ENCODE results near the gene PLD6.

The PLD6 gene

DNA sequence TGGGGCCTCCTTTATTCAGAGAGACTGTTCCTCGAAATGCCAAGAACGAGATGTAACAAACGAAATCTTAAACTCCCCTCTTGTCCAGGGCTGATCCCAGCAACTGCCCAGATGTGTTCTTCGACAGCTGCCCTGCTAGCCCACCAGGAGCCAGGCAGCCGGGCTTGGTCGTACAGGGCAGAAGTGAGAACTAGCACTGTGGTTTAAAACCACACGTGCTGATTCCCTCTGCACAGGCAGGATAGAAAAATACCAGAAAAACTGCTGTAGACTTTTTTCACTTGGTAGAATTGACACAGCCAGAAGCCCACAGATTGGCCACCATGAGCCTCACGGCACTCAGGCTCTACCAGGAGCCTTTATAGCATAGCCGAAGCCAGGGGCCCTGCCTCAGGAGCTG, 33.1 kb downstream of the PLD6 start:
- no peak overlapping the region for H3K4me3 ChIP-seq (ENCODE audit: control insufficient read depth, low read depth, low read length)
- DNase-seq (ENCODE audit: low read depth) = no peak
- TF ChIP-seq, protein P1, sequence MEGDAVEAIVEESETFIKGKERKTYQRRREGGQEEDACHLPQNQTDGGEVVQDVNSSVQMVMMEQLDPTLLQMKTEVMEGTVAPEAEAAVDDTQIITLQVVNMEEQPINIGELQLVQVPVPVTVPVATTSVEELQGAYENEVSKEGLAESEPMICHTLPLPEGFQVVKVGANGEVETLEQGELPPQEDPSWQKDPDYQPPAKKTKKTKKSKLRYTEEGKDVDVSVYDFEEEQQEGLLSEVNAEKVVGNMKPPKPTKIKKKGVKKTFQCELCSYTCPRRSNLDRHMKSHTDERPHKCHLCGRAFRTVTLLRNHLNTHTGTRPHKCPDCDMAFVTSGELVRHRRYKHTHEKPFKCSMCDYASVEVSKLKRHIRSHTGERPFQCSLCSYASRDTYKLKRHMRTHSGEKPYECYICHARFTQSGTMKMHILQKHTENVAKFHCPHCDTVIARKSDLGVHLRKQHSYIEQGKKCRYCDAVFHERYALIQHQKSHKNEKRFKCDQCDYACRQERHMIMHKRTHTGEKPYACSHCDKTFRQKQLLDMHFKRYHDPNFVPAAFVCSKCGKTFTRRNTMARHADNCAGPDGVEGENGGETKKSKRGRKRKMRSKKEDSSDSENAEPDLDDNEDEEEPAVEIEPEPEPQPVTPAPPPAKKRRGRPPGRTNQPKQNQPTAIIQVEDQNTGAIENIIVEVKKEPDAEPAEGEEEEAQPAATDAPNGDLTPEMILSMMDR (IDR thresholded peaks at IDR 0.05; ENCODE audit: control insufficient read depth, insufficient read depth, low read depth, low read length, missing control alignments) = no peak

DNA sequence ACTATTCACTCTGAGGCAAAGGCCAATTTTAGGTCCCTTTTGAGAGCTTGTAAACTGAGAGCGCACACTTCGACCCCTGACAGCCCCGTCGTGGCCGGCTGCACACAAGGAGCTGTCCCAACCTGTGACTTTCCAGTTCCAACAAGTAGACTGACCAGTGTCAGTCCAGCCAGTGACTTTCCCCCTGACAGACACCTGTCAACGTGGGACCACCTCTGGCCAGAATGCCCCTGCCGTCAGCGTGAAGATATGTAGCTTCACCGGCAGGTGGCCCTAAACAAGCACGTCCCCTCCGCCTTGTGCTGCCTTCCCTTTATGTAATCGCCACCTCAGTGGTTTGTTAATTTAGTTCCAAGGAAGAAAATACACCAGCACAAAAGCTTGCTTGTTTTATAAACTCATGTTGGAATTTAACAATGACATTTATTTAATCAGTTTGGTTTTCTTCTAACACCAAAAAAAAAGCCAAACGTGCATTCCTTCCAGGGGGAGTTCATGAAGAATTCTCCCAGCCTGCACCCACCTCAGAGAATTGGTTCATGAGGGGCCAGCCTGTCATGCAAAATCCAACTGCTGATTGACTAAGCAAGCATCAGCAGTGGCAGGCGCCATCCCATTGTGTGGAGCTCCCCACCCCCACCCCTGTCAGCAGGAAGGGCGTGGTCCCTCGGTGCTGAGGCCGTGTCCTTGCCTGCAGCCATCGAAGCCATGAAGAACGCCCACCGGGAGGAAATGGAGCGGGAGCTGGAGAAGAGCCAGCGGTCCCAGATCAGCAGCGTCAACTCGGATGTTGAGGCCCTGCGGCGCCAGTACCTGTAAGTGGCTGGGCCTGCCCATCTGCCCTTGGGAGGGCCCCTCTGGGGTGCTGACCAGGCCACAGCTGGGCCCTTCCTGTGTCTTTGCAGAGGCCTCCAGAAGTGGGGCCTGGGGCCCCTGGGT, 33.9 kb downstream of the PLD6 start:
- TF ChIP-seq, protein P1 (IDR thresholded peaks at IDR 0.05; ENCODE audit: control insufficient read depth, insufficient read depth, low read depth, low read length, missing control alignments) = no peak
- H3K4me3 ChIP-seq (ENCODE audit: control insufficient read depth, low read depth, low read length) = no peak overlapping the region
- no peak for DNase-seq (ENCODE audit: low read depth)

DNA sequence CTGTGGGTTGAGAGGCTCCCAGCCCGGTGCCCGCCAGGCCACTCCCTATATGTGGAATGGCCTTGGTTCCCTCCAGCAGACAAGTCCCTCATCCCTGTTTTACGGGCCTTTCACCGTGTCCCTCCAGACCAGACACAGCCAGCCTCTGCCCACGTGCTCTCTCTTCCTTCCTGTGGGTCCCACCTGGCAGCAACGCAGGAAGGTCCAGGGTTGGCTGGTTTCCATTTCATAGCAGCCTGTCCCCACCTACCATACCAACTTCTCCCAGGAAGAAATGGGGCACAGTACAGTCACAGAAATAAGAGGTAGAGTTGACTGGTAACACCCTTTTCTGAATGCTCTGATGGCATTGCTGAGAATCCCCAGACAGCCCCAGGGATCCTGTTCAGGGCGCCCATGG, 34.9 kb downstream of the PLD6 start:
- DNase-seq (ENCODE audit: low read depth) = no peak
- no peak overlapping the region for H3K4me3 ChIP-seq (ENCODE audit: control insufficient read depth, low read depth, low read length)
- TF ChIP-seq, protein P1 (IDR thresholded peaks at IDR 0.05; ENCODE audit: control insufficient read depth, insufficient read depth, low read depth, low read length, missing control alignments) = no peak

DNA sequence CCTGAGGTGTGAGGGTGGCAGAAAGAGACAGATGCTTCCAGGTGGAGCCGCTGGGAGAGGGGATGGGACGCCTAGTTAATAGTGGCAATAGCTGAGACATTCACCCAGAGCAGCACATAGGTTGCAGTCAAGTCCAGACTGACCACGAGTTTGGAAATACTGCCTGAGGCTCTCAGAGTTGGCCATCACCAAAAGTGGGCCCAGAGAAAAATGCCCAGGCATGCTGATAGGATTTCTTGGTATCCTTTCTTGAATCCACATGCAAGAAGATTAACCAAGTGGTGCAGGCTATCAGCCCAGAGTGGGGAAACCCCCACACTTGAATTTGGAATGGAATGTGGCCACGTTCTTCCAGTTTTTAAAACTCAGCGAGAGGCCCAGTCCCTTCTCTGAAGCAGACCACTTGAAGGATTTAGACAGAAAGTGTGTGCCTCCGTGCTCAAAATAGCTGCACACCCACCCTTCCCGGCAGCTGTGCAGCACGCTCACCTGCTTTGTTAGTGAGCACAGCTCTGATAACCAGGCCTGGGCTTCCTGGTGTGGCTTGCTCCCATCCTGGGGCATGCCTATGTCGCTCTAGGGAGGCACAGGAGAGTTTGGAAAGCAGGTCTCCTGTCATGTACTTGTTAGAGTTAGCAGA, 35.7 kb downstream of the PLD6 start:
- H3K4me3 ChIP-seq (ENCODE audit: control insufficient read depth, low read depth, low read length) = no peak overlapping the region
- peak; percentile 20 for DNase-seq (ENCODE audit: low read depth)
- TF ChIP-seq, protein P1 (IDR thresholded peaks at IDR 0.05; ENCODE audit: control insufficient read depth, insufficient read depth, low read depth, low read length, missing control alignments) = no peak

DNA sequence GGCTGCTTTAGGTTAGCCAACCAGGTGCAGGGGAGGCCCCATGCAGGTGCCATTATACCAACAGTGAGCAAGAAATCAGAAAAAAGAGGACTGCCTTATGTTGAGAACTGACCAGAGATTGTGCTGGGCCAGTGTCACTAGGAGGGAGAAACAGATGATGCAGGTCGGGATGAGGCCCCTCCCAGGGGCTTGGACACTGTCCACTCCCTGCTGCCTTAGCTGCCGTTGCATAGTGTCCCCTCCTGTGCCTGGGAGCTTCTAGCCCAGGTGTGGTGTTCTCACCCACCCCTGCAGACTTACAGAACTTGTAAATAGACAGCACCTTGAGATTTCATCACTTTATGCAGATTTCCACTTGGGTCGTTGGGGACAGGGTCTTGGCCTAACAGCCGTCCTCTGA, 36.7 kb downstream of the PLD6 start:
- H3K4me3 ChIP-seq (ENCODE audit: control insufficient read depth, low read depth, low read length) = no peak overlapping the region
- TF ChIP-seq, protein P1 (IDR thresholded peaks at IDR 0.05; ENCODE audit: control insufficient read depth, insufficient read depth, low read depth, low read length, missing control alignments) = no peak

DNA sequence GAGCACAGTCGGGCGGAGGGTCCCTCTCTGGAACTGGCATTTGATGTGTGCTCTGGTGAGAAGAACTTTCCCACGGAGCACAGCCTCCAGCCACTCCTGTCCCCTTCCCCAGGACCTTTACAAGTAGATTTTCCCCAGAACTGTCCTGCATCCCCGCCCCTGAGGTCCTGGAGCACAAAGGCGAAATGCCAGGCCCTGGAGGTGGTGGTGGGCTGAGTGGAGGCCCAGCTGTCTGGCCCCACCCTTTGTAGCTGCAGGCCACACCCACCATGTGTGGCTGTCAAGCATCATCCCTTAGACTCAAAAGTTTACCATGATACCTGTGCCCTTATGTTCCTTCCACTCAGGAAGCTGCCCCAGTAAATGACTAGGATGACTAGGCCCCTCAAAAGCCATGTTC, 37.7 kb downstream of the PLD6 start:
- TF ChIP-seq, protein P1 (IDR thresholded peaks at IDR 0.05; ENCODE audit: control insufficient read depth, insufficient read depth, low read depth, low read length, missing control alignments) = no peak
- H3K4me3 ChIP-seq (ENCODE audit: control insufficient read depth, low read depth, low read length) = no peak overlapping the region
- no peak for DNase-seq (ENCODE audit: low read depth)

More for the DNA sequence above, 36.7 kb downstream of the PLD6 start:
- DNase-seq (ENCODE audit: low read depth) = no peak
